ENCODE data around the gene PDCD1LG2.

The PDCD1LG2 gene

DNA sequence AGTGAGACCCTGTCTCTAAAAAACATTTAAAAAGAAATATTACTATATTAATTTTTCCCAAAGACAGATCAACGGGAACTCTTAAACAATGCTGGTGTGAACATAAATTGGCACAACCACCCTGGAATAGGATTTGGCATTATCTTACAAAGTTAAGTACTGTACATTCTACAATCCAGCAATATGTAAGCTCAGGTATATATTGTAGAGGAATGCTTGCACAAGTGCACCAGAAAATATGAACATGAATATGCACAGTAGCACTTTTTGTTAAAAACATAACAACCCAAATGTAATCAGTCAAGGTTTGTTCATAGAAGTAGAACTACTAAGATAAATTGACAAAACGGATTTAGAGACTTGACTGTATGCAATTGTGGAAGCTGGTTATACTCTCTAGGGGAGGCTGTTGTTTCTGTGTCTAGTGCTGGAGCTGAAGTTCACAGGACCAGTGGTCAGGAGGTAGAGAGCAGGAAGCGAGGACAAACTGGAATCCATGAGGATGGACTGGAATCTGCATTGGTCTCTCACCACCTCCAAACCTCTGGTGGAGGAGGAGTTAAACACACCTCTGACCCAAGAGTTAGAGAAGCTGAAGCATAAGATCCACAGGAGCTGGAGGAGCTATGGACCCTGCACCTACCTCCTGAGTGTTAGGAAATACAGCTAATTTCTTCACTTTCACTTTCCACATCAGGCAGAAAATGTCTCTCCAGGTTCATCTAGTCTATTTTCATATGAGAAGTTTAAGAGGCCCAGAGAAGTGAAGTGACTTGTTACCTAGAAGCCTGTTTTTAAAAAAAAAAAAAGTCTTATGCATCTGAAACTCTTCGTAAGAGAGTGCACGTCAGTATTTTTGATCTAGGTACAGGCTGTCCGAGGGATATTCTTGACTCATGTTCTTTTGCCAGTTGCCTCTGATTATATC is 98.2 kb downstream of the PDCD1LG2 start:
- H3K4me3 ChIP-seq (ENCODE audit: low read depth, low read length): no peak overlapping the region

DNA sequence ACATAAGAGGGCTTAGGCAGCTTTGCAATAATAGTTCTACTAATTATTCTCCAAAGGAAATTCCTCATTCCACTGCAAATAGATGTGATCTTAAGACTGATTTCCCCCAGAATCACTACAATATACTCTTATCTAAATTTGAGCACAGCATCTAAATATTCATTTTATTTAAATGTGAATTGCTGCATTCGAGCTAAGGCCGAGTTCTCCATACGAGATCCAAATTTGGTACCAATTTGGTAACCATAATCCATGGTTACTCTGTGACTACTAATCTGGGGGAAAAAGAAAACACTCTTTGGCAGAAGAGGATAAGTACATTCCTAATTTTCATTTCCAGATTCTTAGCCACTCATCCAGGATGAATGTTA is 98.9 kb downstream of the PDCD1LG2 start:
- no peak overlapping the region for H3K4me3 ChIP-seq (ENCODE audit: low read depth, low read length)

GRCh38 chr9:5610491-5610890 is 100.2 kb downstream of the PDCD1LG2 start:
- H3K4me3 ChIP-seq (ENCODE audit: low read depth, low read length): no peak overlapping the region

DNA sequence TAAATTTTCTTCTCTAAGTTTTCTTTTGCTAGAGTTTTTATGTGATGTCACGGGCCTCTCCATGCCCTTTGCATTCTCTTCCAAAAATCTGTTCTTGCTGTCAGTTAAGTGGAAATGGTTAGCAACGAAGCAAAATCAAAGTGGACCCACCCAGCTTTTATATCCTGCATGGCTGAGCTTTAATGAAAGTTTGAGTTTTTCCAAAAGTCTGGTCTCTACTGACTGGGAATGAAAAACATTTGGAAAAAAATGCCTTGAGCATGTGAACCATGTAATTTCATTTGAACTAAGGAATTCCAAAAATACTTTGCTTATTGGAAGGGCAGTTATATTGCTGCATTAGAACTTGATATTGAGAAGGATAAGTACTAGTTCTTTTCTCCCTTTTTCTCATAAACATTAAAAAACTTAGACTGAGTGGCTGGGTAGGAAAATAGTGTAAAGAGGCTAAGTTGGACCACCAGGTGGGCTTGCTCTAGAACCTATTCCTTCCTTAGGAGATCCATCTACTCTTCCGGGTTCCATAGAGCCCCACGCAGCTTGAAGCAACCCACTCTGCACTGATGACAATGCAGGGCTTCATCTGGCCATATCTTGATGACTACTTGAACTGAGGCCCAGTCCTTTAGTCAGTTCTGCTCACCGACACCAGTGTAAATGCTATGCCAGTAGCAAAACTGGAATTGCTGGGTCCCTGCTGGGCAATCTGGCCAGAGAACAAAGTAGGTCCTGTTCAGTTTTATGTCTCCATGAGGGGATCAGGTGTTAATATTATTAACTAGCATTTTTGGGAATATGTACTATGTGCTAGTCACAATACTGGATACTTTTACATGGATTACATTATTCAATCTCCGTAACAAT is 101.2 kb downstream of the PDCD1LG2 start:
- no peak overlapping the region for H3K4me3 ChIP-seq (ENCODE audit: low read depth, low read length)

- H3K4me3 ChIP-seq (ENCODE audit: low read depth, low read length): no peak overlapping the region
These were observed 101.8 kb downstream of the PDCD1LG2 start for GRCh38 chr9:5612185-5612530.

DNA sequence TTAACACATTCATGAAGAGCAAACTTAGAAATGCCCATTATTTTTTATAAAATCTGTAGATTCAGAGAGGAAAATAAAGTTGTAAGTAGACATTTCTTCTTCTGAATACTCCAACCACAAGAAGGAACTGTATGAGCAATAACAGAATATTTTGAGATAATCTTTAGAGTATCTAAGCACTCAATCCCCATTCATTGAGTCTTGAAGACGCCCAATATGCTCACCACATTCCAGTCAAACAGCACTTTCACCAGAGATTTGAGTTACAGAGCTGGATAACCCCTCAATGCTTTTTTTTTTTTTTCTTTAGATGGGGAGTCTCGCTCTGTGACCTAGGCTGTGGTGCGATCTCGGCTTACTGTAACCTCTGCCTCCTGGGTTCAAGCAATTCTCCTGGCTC is 103.9 kb downstream of the PDCD1LG2 start:
- no peak overlapping the region for H3K4me3 ChIP-seq (ENCODE audit: low read depth, low read length)

DNA sequence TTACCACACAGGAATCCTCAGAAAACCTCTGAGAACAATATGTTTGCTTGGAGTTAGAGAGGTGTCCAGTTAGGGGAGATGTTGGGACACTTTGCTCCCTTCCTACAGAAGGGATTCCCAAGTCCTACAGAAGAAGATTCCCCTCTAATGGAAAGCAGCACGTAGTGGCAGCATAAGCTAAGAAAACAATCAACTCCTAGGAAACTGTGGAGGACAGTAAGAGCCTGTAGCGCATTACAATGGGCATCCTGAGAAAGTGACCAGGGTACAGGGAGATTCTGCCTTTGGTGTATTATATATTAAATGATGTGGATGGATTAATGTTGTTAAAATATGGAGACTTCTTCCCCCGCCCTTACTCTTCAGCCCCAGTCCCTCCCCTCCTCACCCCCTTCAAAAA is 104.7 kb downstream of the PDCD1LG2 start:
- no peak overlapping the region for H3K4me3 ChIP-seq (ENCODE audit: low read depth, low read length)

GRCh38 chr9:5617749-5618148 is 107.4 kb downstream of the PDCD1LG2 start:
- no peak overlapping the region for H3K4me3 ChIP-seq (ENCODE audit: low read depth, low read length)

DNA sequence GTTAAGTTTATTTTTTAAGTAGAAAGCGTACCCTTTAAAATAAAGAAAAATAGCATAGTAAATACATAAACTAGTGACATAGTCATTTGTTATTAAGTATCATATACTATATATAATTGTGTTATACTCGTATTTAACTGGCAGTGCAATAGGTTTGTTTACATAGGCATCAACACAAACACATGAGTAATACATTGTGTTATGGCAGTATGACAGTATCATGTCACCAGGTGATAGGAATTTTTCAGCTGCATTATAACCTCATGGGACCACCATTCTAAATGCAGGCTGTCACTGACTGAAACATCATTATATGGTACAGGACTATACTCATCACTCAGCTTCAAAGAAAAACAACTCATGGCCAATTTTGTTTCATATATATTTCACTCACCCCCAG is 110.2 kb downstream of the PDCD1LG2 start:
- no peak overlapping the region for H3K4me3 ChIP-seq (ENCODE audit: low read depth, low read length)
